ENCODE results near the gene CBLL2. TPM values are rescaled to one million over a fixed set of nuclear protein-coding genes. Genes with fewer than 3 reads are reported as not detected.

Gene CBLL2, protein sequence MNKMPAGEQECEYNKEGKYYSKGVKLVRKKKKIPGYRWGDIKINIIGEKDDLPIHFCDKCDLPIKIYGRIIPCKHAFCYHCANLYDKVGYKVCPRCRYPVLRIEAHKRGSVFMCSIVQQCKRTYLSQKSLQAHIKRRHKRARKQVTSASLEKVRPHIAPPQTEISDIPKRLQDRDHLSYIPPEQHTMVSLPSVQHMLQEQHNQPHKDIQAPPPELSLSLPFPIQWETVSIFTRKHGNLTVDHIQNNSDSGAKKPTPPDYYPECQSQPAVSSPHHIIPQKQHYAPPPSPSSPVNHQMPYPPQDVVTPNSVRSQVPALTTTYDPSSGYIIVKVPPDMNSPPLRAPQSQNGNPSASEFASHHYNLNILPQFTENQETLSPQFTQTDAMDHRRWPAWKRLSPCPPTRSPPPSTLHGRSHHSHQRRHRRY
- total RNA-seq = not detected

DNA sequence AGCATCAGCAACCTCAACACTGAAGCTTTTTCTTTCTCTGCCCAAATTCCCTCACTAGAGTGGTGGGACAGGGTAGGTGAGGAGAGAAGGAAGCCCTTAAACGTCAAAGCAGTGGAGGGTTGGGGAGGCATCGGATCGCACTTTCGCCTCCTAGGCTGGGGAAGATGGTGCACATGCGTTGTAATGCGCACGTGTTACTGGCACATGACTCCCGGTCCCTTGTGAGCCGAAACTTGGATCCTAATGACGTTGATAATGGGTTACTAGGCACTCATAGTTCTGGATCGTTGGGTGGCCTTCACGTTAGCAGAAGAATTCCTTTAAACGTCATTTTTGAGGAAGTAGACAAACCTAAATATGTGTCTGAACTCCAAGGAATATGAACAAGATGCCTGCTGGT is at the start of gene CBLL2:
TSS of gene CBLL2 (plus strand) at position 301 of the 400 bp plus-strand sequence. CDS start at position 380, 79 bp downstream.

Other genes with a start within 250 kb of the CBLL2 start
- gene PHEX, start 240.6 kb upstream of the CBLL2 start, total RNA-seq = 1.3 TPM

Data from camera-type eye (tissue), 1 donor.